Stimulated activated CD8-positive, alpha-beta memory T cell treated with anti-CD3 and anti-CD28 coated beads, Interleukin-7, amount 100 ng/mL, for 4 hours (primary cell): Measurements from ENCODE around the gene PRELP.

Experiments used
- DNase-seq, 2 donors: peaks; one replicate each; pipeline ENCODE4 v3.0.0-alpha.2; 2020; ENCODE audit warnings: low read depth in 2 of 2

The PRELP gene

GRCh38 chr1:203524152-203524551 is 48.5 kb downstream of the PRELP start:
- DNase-seq, result no peak

GRCh38 chr1:203524824-203525223 is 49.2 kb downstream of the PRELP start:
- DNase-seq, result no peak

- no peak for DNase-seq
Measured at GRCh38 chr1:203525685-203526084, 50.1 kb downstream of the PRELP start.

- no peak for DNase-seq
Measured at GRCh38 chr1:203526130-203526529, 50.5 kb downstream of the PRELP start.

- no peak for DNase-seq
Measured at GRCh38 chr1:203526572-203526971, 51.0 kb downstream of the PRELP start.

- no peak for DNase-seq
Measured at GRCh38 chr1:203527013-203527412, 51.4 kb downstream of the PRELP start.

- no peak for DNase-seq
Measured at GRCh38 chr1:203528063-203528462, 52.5 kb downstream of the PRELP start.

GRCh38 chr1:203528976-203529835 is 53.6 kb downstream of the PRELP start:
- no peak for DNase-seq

- DNase-seq, result no peak
Measured at GRCh38 chr1:203531063-203531462, 55.5 kb downstream of the PRELP start.

GRCh38 chr1:203534012-203534411 is 58.4 kb downstream of the PRELP start:
- no peak for DNase-seq

- DNase-seq, result no peak
Measured at GRCh38 chr1:203534526-203534925, 58.9 kb downstream of the PRELP start.

- no peak for DNase-seq
Measured at GRCh38 chr1:203536575-203536974, 61.0 kb downstream of the PRELP start.

- no peak for DNase-seq
Measured at GRCh38 chr1:203536980-203537455, 61.4 kb downstream of the PRELP start.

GRCh38 chr1:203537806-203538464 is 62.3 kb downstream of the PRELP start:
- peak in 1 of 2 donors; percentile 5 for DNase-seq

GRCh38 chr1:203538726-203539125 is 63.1 kb downstream of the PRELP start:
- DNase-seq, result no peak

GRCh38 chr1:203539831-203540546 is 64.4 kb downstream of the PRELP start:
- no peak for DNase-seq
